Activated B cell treated with CpG ODN at 0.5 μM for 24 hours (primary cell): ENCODE data around the gene GANC. TPM values are rescaled to one million over a fixed set of nuclear protein-coding genes. Genes with fewer than 3 reads are reported as not detected.

Source experiments
- ATAC-seq: fragments of 200-7000 bp; cut with Tn5 transposase; one replicate; pipeline ENCODE4 v1.10.0; 2021; ENCODE audit warnings: low read depth, mild to moderate bottlenecking, moderate library complexity
- CTCF ChIA-PET: fragments of 350-600 bp; sonication (Branson Sonifier 250); formaldehyde crosslinking; loops from one replicate; lab custom pipeline; 2021; ENCODE audit warnings: antibody characterized with exemption; lab: Charles Lee
- POLR2A ChIA-PET: fragments of 350-600 bp; sonication (Branson Sonifier 250); formaldehyde crosslinking; loops from one replicate; lab custom pipeline; 2021; ENCODE audit warnings: antibody characterized with exemption; lab: Charles Lee
- DNase-seq: peaks from one replicate; pipeline ENCODE4 v3.0.0; 2022
- H3K27ac Mint-ChIP-seq: one replicate; pipeline ENCODE4 v1.8.0; 2020; ENCODE audit warnings: mixed read lengths
- H3K27me3 Mint-ChIP-seq: one replicate; pipeline ENCODE4 v1.8.0; 2021; ENCODE audit warnings: mixed read lengths
- H3K36me3 Mint-ChIP-seq: one replicate; pipeline ENCODE4 v1.8.0; 2021; ENCODE audit warnings: low read depth, mixed read lengths
- H3K4me1 Mint-ChIP-seq: one replicate; pipeline ENCODE4 v1.8.0; 2021; ENCODE audit warnings: mixed read lengths
- H3K4me3 Mint-ChIP-seq: one replicate; pipeline ENCODE4 v1.8.0; 2020; ENCODE audit warnings: mild to moderate bottlenecking, mixed read lengths
- H3K9me3 Mint-ChIP-seq: one replicate; pipeline ENCODE4 v1.8.0; 2020; ENCODE audit warnings: mixed read lengths
- intact Hi-C: fragments of 100-400 bp; cut with micrococcal nuclease; formaldehyde crosslinking; loops from one replicate; pipeline ENCODE4 v1.15.1; 2024
- total RNA-seq: library from RNA; stranded (reverse); gene quantifications from 2 replicates; pipeline ENCODE4 v1.2.3, GENCODE V29; 2022
- TF ChIP-seq, protein P1 (sequence below): fragments of 200-600 bp; IDR thresholded peaks from one replicate; pipeline ENCODE4 v1.8.0; 2022; ENCODE audit warnings: antibody characterized with exemption, mild to moderate bottlenecking

GANC gene
- total RNA-seq, 1 donor from 2014 or later: 72.2 TPM

DNA sequence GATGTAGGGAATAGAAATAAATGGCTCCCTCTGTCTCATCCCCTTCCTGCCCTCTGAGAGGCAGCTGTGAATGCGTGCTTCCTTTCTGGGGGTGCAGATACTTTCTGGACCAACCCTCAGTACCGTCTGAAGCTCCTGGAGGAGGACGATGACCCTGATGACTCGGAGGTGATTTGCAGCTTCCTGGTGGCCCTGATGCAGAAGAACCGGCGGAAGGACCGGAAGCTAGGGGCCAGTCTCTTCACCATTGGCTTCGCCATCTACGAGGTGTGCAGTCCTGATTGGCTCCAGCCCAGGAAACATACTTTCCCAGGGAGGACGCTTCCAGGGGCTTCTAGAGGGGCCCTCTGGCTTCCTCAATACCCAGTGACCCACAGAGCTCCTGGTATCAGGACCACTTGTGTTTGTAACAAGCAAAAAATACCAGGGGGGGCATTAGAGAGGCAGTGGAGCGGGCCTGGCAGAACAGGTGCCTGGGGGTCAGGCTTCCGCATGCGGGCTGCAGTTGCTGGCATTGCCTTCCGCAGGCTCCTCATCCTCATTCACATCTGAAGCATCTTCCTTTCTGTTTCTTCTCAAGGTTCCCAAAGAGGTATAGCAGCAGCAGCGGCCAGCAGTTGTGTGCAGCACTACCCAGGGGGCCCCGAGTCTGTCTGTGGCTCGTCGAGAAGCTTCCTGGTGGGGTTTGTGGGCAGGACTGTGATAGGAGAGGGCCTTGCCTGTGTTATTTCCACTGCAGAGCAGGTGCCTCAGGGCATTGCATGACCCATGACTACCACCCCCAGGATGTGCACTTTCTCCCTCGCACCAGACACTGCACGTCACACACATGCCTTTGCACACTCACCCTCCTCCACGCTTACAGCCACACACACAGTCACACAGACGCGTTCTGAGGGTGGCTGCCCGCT lies 128.8 kb downstream of the GANC start:
- peaks cover 6% of the 10 kb centered on the region for H3K4me1 Mint-ChIP-seq
- DNase-seq (no peak), ATAC-seq (peak; percentile 28)
- TF ChIP-seq, protein P1, sequence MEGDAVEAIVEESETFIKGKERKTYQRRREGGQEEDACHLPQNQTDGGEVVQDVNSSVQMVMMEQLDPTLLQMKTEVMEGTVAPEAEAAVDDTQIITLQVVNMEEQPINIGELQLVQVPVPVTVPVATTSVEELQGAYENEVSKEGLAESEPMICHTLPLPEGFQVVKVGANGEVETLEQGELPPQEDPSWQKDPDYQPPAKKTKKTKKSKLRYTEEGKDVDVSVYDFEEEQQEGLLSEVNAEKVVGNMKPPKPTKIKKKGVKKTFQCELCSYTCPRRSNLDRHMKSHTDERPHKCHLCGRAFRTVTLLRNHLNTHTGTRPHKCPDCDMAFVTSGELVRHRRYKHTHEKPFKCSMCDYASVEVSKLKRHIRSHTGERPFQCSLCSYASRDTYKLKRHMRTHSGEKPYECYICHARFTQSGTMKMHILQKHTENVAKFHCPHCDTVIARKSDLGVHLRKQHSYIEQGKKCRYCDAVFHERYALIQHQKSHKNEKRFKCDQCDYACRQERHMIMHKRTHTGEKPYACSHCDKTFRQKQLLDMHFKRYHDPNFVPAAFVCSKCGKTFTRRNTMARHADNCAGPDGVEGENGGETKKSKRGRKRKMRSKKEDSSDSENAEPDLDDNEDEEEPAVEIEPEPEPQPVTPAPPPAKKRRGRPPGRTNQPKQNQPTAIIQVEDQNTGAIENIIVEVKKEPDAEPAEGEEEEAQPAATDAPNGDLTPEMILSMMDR: no peak
- no peak overlapping the region for H3K27ac Mint-ChIP-seq
- H3K36me3 Mint-ChIP-seq: peaks cover 59% of the 10 kb centered on the region
- intact Hi-C loops: no loop called here
- H3K4me3 Mint-ChIP-seq: no peak overlapping the region
- no peaks in the 10 kb centered on the region for H3K9me3 Mint-ChIP-seq
- ChIA-PET POLR2A (no interaction called here), CTCF (no interaction called here)
- no peaks in the 10 kb centered on the region for H3K27me3 Mint-ChIP-seq

GRCh38 chr15:42402455-42403205 lies 129.6 kb downstream of the GANC start:
- Mint-ChIP-seq H3K27ac (no peak overlapping the region), H3K27me3 (no peaks in the 10 kb centered on the region), H3K4me3 (no peak overlapping the region), H3K9me3 (no peaks in the 10 kb centered on the region), H3K4me1 (peaks cover 6% of the 10 kb centered on the region), H3K36me3 (peaks cover 52% of the 10 kb centered on the region)
- ATAC-seq (no peak), DNase-seq (no peak)
- POLR2A ChIA-PET: no interaction called here
- TF ChIP-seq, protein P1: no peak
- intact Hi-C loops: no loop called here
- CTCF ChIA-PET: no interaction called here

DNA sequence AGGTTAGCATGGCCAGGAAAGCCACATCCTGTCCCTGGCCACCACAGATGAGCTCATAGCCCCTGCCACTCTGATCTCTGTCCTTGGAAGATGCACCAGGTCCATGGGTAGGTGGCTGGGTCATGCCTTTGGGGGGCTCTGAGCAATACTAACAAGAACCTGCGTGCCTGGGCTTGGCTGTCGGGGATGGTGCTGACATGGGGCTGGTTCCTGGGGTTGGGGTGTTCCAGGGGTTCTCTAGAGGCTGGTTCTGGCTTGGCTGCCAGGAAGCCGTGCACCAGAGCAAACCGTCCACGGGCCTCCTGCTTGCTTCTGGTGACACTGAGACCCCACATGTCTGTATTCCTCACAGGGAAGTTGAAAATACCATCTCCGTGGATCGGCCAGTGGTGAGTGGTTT lies 130.4 kb downstream of the GANC start:
- no peak overlapping the region for H3K4me3 Mint-ChIP-seq
- H3K4me1 Mint-ChIP-seq: peaks cover 6% of the 10 kb centered on the region
- H3K9me3 Mint-ChIP-seq: no peaks in the 10 kb centered on the region
- no peaks in the 10 kb centered on the region for H3K27me3 Mint-ChIP-seq
- ATAC-seq (no peak), DNase-seq (no peak)
- TF ChIP-seq, protein P1: no peak
- no peak overlapping the region for H3K27ac Mint-ChIP-seq
- peaks cover 52% of the 10 kb centered on the region for H3K36me3 Mint-ChIP-seq
- intact Hi-C loops: no loop called here
- ChIA-PET POLR2A (no interaction called here), CTCF (no interaction called here)

DNA sequence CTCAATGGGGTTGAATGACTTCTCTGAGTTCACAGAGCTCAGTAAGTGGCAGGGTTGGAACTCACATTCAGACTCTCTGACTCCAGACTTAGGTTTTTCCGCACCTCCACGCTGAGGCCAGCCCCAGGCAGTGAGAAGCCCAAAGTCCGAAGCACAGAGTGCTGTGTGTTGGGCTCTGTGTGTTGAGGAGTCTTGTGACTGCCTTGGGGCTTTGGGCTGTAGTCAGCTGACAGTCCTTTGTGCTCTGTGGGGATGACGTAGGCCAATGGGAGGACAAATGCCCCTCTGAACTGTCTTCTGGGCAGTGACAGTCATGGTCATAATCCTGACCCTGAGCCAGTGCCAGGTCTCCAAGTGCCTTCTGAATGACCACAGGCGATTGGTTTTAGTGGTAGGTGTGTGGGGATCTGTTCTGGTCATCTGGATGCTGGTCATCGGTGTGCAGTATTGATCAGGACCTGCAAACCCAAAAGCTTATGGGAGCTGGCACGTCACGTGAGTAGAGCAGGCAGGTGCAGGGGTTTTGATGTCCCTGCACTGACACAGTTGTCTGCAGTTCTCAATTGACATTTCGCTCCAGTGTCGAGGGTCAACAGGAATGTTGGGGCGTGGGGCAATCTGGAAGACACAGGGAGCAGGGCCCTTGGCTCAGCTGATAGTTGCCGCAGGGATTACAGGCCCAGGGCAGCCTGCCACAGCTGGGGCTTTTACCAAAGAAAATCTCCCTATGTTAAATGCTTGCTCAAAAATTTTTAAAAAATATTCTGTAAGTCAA lies 131.6 kb downstream of the GANC start:
- Mint-ChIP-seq H3K27me3 (no peaks in the 10 kb centered on the region), H3K36me3 (peaks cover 45% of the 10 kb centered on the region), H3K9me3 (no peaks in the 10 kb centered on the region), H3K4me1 (peaks cover 6% of the 10 kb centered on the region), H3K27ac (no peak overlapping the region), H3K4me3 (no peak overlapping the region)
- TF ChIP-seq, protein P1: no peak
- DNase-seq: no peak
- intact Hi-C loops: no loop called here
- no peak for ATAC-seq
- POLR2A ChIA-PET: no interaction called here
- CTCF ChIA-PET: no interaction called here
